HepG2 (cell line): ENCODE measurements around the gene DCST2. TPM values are rescaled to one million over a fixed set of nuclear protein-coding genes. Genes with fewer than 3 reads are reported as not detected.

Source experiments
- GFI1 ChIP-seq: sonication (generic); formaldehyde crosslinking; IDR thresholded peaks from 2 replicates; pipeline ENCODE4 v1.5.0; 2020; ENCODE audit warnings: missing genetic modification reagents, mild to moderate bottlenecking, borderline replicate concordance
- KDM1A ChIP-seq: IDR thresholded peaks from 2 replicates; pipeline ENCODE4 v1.6.1; 2016; ENCODE audit warnings: missing compliant biosample characterization
- MXD4 ChIP-seq: IDR thresholded peaks from 2 replicates; pipeline ENCODE4 v1.6.1; 2016; ENCODE audit warnings: mild to moderate bottlenecking, missing biosample characterization, missing genetic modification reagents
- NAIF1 ChIP-seq: sonication (generic); formaldehyde crosslinking; IDR thresholded peaks from 2 replicates; pipeline ENCODE4 v1.5.0; 2020; ENCODE audit warnings: mild to moderate bottlenecking, missing genetic modification reagents, borderline replicate concordance
- SALL1 ChIP-seq: sonication (generic); formaldehyde crosslinking; IDR thresholded peaks from 2 replicates; pipeline ENCODE4 v1.8.0; 2022; ENCODE audit warnings: mild to moderate bottlenecking, missing genetic modification reagents
- SMYD3 ChIP-seq: sonication (generic); formaldehyde crosslinking; IDR thresholded peaks from 2 replicates; pipeline ENCODE4 v1.8.1; 2023; ENCODE audit warnings: mild to moderate bottlenecking, missing genetic modification reagents
- YEATS4 ChIP-seq: sonication (generic); formaldehyde crosslinking; IDR thresholded peaks from 2 replicates; pipeline ENCODE4 v1.4.0; 2020; ENCODE audit warnings: missing genetic modification reagents, borderline replicate concordance
- ZMYM2 ChIP-seq: sonication (generic); formaldehyde crosslinking; IDR thresholded peaks from 2 replicates; pipeline ENCODE4 v1.8.0; 2022; ENCODE audit warnings: mild to moderate bottlenecking, missing genetic modification reagents
- ZNF484 ChIP-seq: sonication (generic); formaldehyde crosslinking; IDR thresholded peaks from 2 replicates; pipeline ENCODE4 v1.5.1; 2020; ENCODE audit warnings: mild to moderate bottlenecking, low read depth, missing genetic modification reagents, borderline replicate concordance
- ZNF496 ChIP-seq: sonication (generic); formaldehyde crosslinking; IDR thresholded peaks from 2 replicates; pipeline ENCODE4 v1.8.1; 2023; ENCODE audit warnings: mild to moderate bottlenecking, moderate library complexity, missing genetic modification reagents; ENCODE audit not compliant: insufficient replicate concordance
- ZSCAN21 ChIP-seq: sonication (generic); formaldehyde crosslinking; IDR thresholded peaks from 2 replicates; pipeline ENCODE4 v1.8.0; 2022; ENCODE audit warnings: mild to moderate bottlenecking, missing genetic modification reagents, moderate library complexity, borderline replicate concordance
- polyA plus RNA-seq, 8 experiments: library from polyadenylated mRNA; depleted of rRNA in 3 of 8; stranded (reverse) in 7 of 8; unstranded in 1 of 8; fragments of >200 nt; fragmentation: Illumina TruSeq in 4 of 8; extraction: Trizol in 4 of 8; gene quantifications; 2 replicates each; pipeline versions ENCODE4 v1.2.1 to v1.2.3, GENCODE V29; 2011 to 2016; ENCODE audit warnings: low read depth in 4 of 8, missing spikeins in 1 of 8, mixed read lengths in 1 of 8; ENCODE audit not compliant: insufficient read depth in 1 of 8
- total RNA-seq, 5 experiments: library from RNA; depleted of rRNA; stranded (reverse); fragments of >200 nt; fragmentation: Illumina TruSeq; extraction: Trizol; gene quantifications; 2 replicates each; pipeline ENCODE4 v1.2.3, GENCODE V29; 2016; ENCODE audit warnings: low read depth in 1 of 5
- TF ChIP-seq, protein P1 (sequence below): sonication (generic); formaldehyde crosslinking; IDR thresholded peaks from 2 replicates; pipeline ENCODE4 v1.5.1; 2020; ENCODE audit warnings: mild to moderate bottlenecking, moderate library complexity, missing genetic modification reagents
- TF ChIP-seq, protein P2 (sequence below): fragments of 450-650 bp; IDR thresholded peaks from 2 replicates; pipeline ENCODE4 v1.6.1; 2017; ENCODE audit warnings: mild to moderate bottlenecking
- TF ChIP-seq, protein P3 (sequence below): sonication (generic); formaldehyde crosslinking; IDR thresholded peaks from 2 replicates; pipeline ENCODE4 v1.4.0; 2020; ENCODE audit warnings: missing genetic modification reagents; ENCODE audit errors: not compliant biosample characterization
- TF ChIP-seq, protein P4 (sequence below): sonication (generic); formaldehyde crosslinking; IDR thresholded peaks from 2 replicates; pipeline ENCODE4 v1.4.0; 2020; ENCODE audit warnings: missing genetic modification reagents, mild to moderate bottlenecking, borderline replicate concordance
- TF ChIP-seq, protein P5 (sequence below): sonication (generic); formaldehyde crosslinking; IDR thresholded peaks from 2 replicates; pipeline ENCODE4 v1.4.0; 2020; ENCODE audit warnings: missing genetic modification reagents, borderline replicate concordance

DCST2 gene
- total and polyA plus RNA-seq, 2 of the 13 experiments (the other 11 are each of a cell fraction or from before 2014, with no cell fraction given) = 0.74 TPM; not detected in 1

DNA sequence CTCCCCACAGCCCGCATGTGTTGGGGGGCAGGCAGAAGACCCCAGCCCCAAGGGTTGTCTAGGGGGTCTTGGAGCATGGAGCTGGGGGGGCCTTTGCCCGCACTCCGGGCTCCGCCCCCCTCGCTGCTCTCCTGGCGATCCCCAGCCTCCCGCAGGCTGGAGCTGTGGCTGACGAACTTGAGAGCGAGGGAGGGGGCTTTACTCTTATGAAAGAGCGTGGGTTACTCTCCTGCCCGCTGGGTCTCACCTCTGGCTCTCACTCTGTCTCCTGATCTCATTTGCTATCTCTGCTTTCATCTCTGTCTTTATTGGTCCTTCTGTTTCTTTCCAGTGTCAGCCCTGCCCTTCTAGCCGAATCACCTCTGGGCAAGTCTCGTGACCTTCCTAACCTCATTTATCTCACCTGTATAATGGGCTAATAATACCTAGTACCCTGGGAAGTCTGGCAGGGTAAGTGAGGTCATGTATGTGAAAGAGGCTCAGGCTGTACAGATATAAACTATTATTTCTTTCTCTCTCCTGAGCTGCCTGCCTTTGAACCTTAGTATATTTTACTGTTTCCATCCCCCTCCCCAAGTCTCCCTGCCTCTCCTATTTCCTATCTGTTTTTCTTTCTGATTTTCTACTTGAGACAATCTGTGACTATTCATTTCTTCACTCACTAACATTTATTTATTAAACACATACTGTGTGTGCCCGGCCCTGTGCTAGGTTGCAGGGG lies 30.7 kb upstream of the DCST2 start (continued):
- TF ChIP-seq, protein P1, sequence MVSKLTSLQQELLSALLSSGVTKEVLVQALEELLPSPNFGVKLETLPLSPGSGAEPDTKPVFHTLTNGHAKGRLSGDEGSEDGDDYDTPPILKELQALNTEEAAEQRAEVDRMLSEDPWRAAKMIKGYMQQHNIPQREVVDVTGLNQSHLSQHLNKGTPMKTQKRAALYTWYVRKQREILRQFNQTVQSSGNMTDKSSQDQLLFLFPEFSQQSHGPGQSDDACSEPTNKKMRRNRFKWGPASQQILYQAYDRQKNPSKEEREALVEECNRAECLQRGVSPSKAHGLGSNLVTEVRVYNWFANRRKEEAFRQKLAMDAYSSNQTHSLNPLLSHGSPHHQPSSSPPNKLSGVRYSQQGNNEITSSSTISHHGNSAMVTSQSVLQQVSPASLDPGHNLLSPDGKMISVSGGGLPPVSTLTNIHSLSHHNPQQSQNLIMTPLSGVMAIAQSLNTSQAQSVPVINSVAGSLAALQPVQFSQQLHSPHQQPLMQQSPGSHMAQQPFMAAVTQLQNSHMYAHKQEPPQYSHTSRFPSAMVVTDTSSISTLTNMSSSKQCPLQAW = no peak
- TF ChIP-seq ZNF484 (CRISPR knock-in tag) (no peak), ZSCAN21 (0 out of 2 replicates have a peak, but pooled peaks have one; percentile 35), SMYD3 (CRISPR knock-in tag) (no peak), GFI1 (CRISPR knock-in tag) (no peak), ZNF496 (CRISPR knock-in tag) (no peak), NAIF1 (CRISPR knock-in tag) (0 out of 2 replicates have a peak, but pooled peaks have one; percentile 43), KDM1A (CRISPR knock-in tag) (peak; percentile 85), ZMYM2 (CRISPR knock-in tag) (peak; percentile 61; the same call in 1 of the 2 replicates), SALL1 (CRISPR knock-in tag) (no peak; the same call in 1 of the 2 replicates), MXD4 (CRISPR knock-in tag) (no peak), YEATS4 (CRISPR knock-in tag) (no peak)
- TF ChIP-seq, protein P2, sequence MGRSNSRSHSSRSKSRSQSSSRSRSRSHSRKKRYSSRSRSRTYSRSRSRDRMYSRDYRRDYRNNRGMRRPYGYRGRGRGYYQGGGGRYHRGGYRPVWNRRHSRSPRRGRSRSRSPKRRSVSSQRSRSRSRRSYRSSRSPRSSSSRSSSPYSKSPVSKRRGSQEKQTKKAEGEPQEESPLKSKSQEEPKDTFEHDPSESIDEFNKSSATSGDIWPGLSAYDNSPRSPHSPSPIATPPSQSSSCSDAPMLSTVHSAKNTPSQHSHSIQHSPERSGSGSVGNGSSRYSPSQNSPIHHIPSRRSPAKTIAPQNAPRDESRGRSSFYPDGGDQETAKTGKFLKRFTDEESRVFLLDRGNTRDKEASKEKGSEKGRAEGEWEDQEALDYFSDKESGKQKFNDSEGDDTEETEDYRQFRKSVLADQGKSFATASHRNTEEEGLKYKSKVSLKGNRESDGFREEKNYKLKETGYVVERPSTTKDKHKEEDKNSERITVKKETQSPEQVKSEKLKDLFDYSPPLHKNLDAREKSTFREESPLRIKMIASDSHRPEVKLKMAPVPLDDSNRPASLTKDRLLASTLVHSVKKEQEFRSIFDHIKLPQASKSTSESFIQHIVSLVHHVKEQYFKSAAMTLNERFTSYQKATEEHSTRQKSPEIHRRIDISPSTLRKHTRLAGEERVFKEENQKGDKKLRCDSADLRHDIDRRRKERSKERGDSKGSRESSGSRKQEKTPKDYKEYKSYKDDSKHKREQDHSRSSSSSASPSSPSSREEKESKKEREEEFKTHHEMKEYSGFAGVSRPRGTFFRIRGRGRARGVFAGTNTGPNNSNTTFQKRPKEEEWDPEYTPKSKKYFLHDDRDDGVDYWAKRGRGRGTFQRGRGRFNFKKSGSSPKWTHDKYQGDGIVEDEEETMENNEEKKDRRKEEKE = no peak
- TF ChIP-seq, protein P3, sequence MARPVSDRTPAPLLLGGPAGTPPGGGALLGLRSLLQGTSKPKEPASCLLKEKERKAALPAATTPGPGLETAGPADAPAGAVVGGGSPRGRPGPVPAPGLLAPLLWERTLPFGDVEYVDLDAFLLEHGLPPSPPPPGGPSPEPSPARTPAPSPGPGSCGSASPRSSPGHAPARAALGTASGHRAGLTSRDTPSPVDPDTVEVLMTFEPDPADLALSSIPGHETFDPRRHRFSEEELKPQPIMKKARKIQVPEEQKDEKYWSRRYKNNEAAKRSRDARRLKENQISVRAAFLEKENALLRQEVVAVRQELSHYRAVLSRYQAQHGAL (CRISPR knock-in tag) = no peak
- TF ChIP-seq, protein P4, sequence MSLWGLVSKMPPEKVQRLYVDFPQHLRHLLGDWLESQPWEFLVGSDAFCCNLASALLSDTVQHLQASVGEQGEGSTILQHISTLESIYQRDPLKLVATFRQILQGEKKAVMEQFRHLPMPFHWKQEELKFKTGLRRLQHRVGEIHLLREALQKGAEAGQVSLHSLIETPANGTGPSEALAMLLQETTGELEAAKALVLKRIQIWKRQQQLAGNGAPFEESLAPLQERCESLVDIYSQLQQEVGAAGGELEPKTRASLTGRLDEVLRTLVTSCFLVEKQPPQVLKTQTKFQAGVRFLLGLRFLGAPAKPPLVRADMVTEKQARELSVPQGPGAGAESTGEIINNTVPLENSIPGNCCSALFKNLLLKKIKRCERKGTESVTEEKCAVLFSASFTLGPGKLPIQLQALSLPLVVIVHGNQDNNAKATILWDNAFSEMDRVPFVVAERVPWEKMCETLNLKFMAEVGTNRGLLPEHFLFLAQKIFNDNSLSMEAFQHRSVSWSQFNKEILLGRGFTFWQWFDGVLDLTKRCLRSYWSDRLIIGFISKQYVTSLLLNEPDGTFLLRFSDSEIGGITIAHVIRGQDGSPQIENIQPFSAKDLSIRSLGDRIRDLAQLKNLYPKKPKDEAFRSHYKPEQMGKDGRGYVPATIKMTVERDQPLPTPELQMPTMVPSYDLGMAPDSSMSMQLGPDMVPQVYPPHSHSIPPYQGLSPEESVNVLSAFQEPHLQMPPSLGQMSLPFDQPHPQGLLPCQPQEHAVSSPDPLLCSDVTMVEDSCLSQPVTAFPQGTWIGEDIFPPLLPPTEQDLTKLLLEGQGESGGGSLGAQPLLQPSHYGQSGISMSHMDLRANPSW = no peak
- TF ChIP-seq, protein P5, sequence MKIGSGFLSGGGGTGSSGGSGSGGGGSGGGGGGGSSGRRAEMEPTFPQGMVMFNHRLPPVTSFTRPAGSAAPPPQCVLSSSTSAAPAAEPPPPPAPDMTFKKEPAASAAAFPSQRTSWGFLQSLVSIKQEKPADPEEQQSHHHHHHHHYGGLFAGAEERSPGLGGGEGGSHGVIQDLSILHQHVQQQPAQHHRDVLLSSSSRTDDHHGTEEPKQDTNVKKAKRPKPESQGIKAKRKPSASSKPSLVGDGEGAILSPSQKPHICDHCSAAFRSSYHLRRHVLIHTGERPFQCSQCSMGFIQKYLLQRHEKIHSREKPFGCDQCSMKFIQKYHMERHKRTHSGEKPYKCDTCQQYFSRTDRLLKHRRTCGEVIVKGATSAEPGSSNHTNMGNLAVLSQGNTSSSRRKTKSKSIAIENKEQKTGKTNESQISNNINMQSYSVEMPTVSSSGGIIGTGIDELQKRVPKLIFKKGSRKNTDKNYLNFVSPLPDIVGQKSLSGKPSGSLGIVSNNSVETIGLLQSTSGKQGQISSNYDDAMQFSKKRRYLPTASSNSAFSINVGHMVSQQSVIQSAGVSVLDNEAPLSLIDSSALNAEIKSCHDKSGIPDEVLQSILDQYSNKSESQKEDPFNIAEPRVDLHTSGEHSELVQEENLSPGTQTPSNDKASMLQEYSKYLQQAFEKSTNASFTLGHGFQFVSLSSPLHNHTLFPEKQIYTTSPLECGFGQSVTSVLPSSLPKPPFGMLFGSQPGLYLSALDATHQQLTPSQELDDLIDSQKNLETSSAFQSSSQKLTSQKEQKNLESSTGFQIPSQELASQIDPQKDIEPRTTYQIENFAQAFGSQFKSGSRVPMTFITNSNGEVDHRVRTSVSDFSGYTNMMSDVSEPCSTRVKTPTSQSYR = peak; percentile 17; the same call in 1 of the 2 replicates
